ENCODE measurements around the gene GNAI1.

DNA sequence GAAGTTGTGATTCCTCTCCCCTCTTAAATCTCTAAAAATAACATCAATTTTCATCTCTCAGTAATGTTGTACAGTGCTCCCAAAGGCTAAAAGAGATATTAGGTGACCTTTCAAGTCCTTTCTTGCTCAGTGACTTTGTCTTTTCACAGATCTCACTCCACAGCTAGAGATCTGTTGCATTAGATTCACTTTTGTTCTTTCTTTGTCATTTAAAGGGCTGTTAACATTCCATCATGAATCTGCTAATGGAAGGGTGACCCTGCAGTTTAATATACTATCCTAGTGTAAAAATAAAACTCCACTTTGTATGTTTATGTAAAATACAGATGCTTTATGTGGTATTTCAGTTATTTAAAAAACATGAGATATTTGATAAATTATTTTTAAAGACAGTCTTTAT, 30.5 kb downstream of the GNAI1 start:
- TF ChIP-seq, protein P1, sequence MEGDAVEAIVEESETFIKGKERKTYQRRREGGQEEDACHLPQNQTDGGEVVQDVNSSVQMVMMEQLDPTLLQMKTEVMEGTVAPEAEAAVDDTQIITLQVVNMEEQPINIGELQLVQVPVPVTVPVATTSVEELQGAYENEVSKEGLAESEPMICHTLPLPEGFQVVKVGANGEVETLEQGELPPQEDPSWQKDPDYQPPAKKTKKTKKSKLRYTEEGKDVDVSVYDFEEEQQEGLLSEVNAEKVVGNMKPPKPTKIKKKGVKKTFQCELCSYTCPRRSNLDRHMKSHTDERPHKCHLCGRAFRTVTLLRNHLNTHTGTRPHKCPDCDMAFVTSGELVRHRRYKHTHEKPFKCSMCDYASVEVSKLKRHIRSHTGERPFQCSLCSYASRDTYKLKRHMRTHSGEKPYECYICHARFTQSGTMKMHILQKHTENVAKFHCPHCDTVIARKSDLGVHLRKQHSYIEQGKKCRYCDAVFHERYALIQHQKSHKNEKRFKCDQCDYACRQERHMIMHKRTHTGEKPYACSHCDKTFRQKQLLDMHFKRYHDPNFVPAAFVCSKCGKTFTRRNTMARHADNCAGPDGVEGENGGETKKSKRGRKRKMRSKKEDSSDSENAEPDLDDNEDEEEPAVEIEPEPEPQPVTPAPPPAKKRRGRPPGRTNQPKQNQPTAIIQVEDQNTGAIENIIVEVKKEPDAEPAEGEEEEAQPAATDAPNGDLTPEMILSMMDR (IDR thresholded peaks at IDR 0.05): no peak
- no peak for TF ChIP-seq POLR2A (IDR thresholded peaks at IDR 0.05)

All from vagina (tissue), 2 donors.